GM23338 (cell line): Measurements from ENCODE around the gene WNT9A. TPM values are rescaled to one million over a fixed set of nuclear protein-coding genes. Genes with fewer than 3 reads are reported as not detected.
A peak's percentile ranks its signal among the peaks of the same experiment; 100 is the strongest.
"Not testable (repeated sequence)": the region's sequence is repeated elsewhere in the genome, so short reads cannot be mapped to it uniquely, and the experiment has no call there.

Experiments
- ATAC-seq: fragments of 200-7000 bp; cut with Tn5 transposase; 3 replicates; pipeline ENCODE4 v1.9.1; 2020
- DNase-seq: peaks from one replicate; pipeline ENCODE4 v3.0.0-alpha.2; 2015; ENCODE audit warnings: low spot score
- H2AFZ ChIP-seq: fragments of 200-600 bp; sonication (generic); 2 replicates; pipeline ENCODE4 v1.8.0; 2016; ENCODE audit warnings: antibody characterized with exemption, mild to moderate bottlenecking, moderate library complexity
- H3F3A ChIP-seq: fragments of 200-600 bp; sonication (generic); replicated peaks from 2 replicates; pipeline ENCODE4 v1.8.0; 2017; ENCODE audit warnings: antibody characterized with exemption, mixed run types, low read depth
- H3K27ac ChIP-seq: fragments of 200-600 bp; sonication (generic); 2 replicates; pipeline ENCODE4 v1.6.1; 2016; ENCODE audit warnings: low read depth
- H3K27me3 ChIP-seq: fragments of 200-600 bp; sonication (generic); 2 replicates; pipeline ENCODE4 v1.8.0; 2016; ENCODE audit warnings: mild to moderate bottlenecking, mixed run types, moderate library complexity; ENCODE audit not compliant: insufficient read depth
- H3K36me3 ChIP-seq: fragments of 200-600 bp; sonication (generic); 2 replicates; pipeline ENCODE4 v1.8.0; 2016; ENCODE audit warnings: mild to moderate bottlenecking; ENCODE audit not compliant: insufficient read depth
- H3K4me1 ChIP-seq: fragments of 200-600 bp; sonication (generic); 2 replicates; pipeline ENCODE4 v1.8.0; 2016; ENCODE audit warnings: mild to moderate bottlenecking, moderate library complexity; ENCODE audit not compliant: insufficient read depth
- H3K4me2 ChIP-seq: fragments of 200-600 bp; sonication (generic); 2 replicates; pipeline ENCODE4 v1.7.1; 2017; ENCODE audit warnings: mixed run types
- H3K4me3 ChIP-seq: fragments of 200-600 bp; sonication (generic); 2 replicates; pipeline ENCODE4 v1.6.1; 2016; ENCODE audit warnings: mixed run types
- H3K79me2 ChIP-seq: fragments of 200-600 bp; sonication (generic); replicated peaks from 2 replicates; pipeline ENCODE4 v1.8.0; 2017; ENCODE audit warnings: mild to moderate bottlenecking; ENCODE audit not compliant: insufficient read depth
- H3K9me2 ChIP-seq: fragments of 200-600 bp; sonication (generic); 2 replicates; pipeline ENCODE4 v1.8.0; 2017; ENCODE audit not compliant: insufficient read depth
- H4K20me1 ChIP-seq: fragments of 200-600 bp; sonication (generic); replicated peaks from 2 replicates; pipeline ENCODE4 v1.8.0; 2017; ENCODE audit warnings: mild to moderate bottlenecking; ENCODE audit not compliant: insufficient read depth
- H3K27ac Mint-ChIP-seq: 2 replicates; pipeline ENCODE4 v1.8.0; 2020; ENCODE audit warnings: inconsistent platforms, mild to moderate bottlenecking, moderate library complexity, mixed read lengths
- H3K27me3 Mint-ChIP-seq: 3 replicates; pipeline ENCODE4 v1.8.0; 2022; ENCODE audit warnings: low read depth, mild to moderate bottlenecking, moderate library complexity, mixed read lengths, inconsistent platforms; ENCODE audit not compliant: insufficient read depth, poor library complexity
- H3K36me3 Mint-ChIP-seq: 3 replicates; pipeline ENCODE4 v1.8.0; 2021; ENCODE audit warnings: low read depth, mild to moderate bottlenecking, inconsistent platforms, moderate library complexity, mixed read lengths
- H3K4me1 Mint-ChIP-seq: 3 replicates; pipeline ENCODE4 v1.8.0; 2020; ENCODE audit warnings: mild to moderate bottlenecking, inconsistent platforms, mixed read lengths
- H3K4me3 Mint-ChIP-seq: 3 replicates; pipeline ENCODE4 v1.8.0; 2021; ENCODE audit warnings: moderate library complexity, mild to moderate bottlenecking, inconsistent platforms, mixed read lengths
- H3K9me3 Mint-ChIP-seq: 3 replicates; pipeline ENCODE4 v1.8.0; 2020; ENCODE audit warnings: moderate library complexity, mild to moderate bottlenecking, inconsistent platforms, mixed read lengths
- CTCF ChIP-seq, 2 experiments: fragments of 200-600 bp in 1 of 2; sonication (generic) in 1 of 2; conservative IDR thresholded peaks; 2 replicates each; pipeline versions ENCODE4 v1.5.1 to v1.6.1; 2016 to 2017; ENCODE audit warnings: antibody characterized with exemption in 2 of 2, low read depth in 2 of 2, mild to moderate bottlenecking in 2 of 2, moderate library complexity in 1 of 2
- polyA plus RNA-seq: library from polyadenylated mRNA; unstranded; fragments of >200 nt; fragmentation: Nextera tagmentation; extraction: Ambion mirVana; gene quantifications from 2 replicates; pipeline ENCODE4 v1.2.1, GENCODE V29; 2016
- total RNA-seq: library from RNA; depleted of rRNA; stranded (reverse); fragments of >200 nt; shearing (Covaris generic); gene quantifications from 2 replicates; pipeline ENCODE4 v1.2.3, GENCODE V29; 2014

WNT9A gene
- total and polyA plus RNA-seq, 2 experiments from 2014 or later, result 0.06 to 2.0 TPM

- H3K9me3 Mint-ChIP-seq, H3K36me3 Mint-ChIP-seq: not testable (repeated sequence)
Observed at GRCh38 chr1:227971216-227971615, 23.5 kb upstream of the WNT9A start.

GRCh38 chr1:227970076-227970995, 22.6 kb upstream of the WNT9A start:
- not testable (repeated sequence) for H3K4me3 ChIP-seq, H3K9me3 Mint-ChIP-seq, H3K27ac Mint-ChIP-seq, H4K20me1 ChIP-seq, H3K4me2 ChIP-seq, H3K27ac ChIP-seq, H3F3A ChIP-seq, DNase-seq, H3K4me3 Mint-ChIP-seq, H3K9me2 ChIP-seq, H3K36me3 Mint-ChIP-seq, H3K27me3 ChIP-seq, ATAC-seq, H3K79me2 ChIP-seq, H2AFZ ChIP-seq, H3K4me1 Mint-ChIP-seq, H3K36me3 ChIP-seq, H3K4me1 ChIP-seq, H3K27me3 Mint-ChIP-seq

More at GRCh38 chr1:227971216-227971615, 23.5 kb upstream of the WNT9A start:
- H3K27ac Mint-ChIP-seq, H3K27me3 Mint-ChIP-seq, H3K4me1 Mint-ChIP-seq, ATAC-seq, H3K79me2 ChIP-seq, H3K36me3 ChIP-seq, H4K20me1 ChIP-seq, H3K27ac ChIP-seq, H3K4me3 Mint-ChIP-seq, DNase-seq, H2AFZ ChIP-seq, H3K4me1 ChIP-seq, H3K4me2 ChIP-seq, H3K4me3 ChIP-seq, H3K27me3 ChIP-seq, H3F3A ChIP-seq, H3K9me2 ChIP-seq: not testable (repeated sequence)

- not testable (repeated sequence) for H3K27ac Mint-ChIP-seq, H3K4me3 ChIP-seq, H3K79me2 ChIP-seq, H3K4me2 ChIP-seq, H3K36me3 ChIP-seq, H2AFZ ChIP-seq, H3K27me3 Mint-ChIP-seq, H3K4me3 Mint-ChIP-seq, H3K9me3 Mint-ChIP-seq, ATAC-seq, H3K36me3 Mint-ChIP-seq, H3K27ac ChIP-seq, H4K20me1 ChIP-seq, DNase-seq, H3K4me1 Mint-ChIP-seq, H3K27me3 ChIP-seq, H3K9me2 ChIP-seq, H3F3A ChIP-seq, H3K4me1 ChIP-seq
- TF ChIP-seq CTCF (conservative IDR thresholded peaks at IDR 0.05; ENCODE audit: low read depth in 2 of 2), result peak; percentile 39 to 50; a peak in 3 of 4 replicates
Observed at GRCh38 chr1:227967815-227968214, 20.1 kb upstream of the WNT9A start.

- H3K36me3 Mint-ChIP-seq, H3K4me3 ChIP-seq, H2AFZ ChIP-seq, H3K4me1 Mint-ChIP-seq, H3K9me2 ChIP-seq, H3K27ac ChIP-seq, DNase-seq, H3K4me3 Mint-ChIP-seq, H3K27me3 Mint-ChIP-seq, H3K79me2 ChIP-seq, H3K4me1 ChIP-seq, H3K9me3 Mint-ChIP-seq, H3K4me2 ChIP-seq, H3K27ac Mint-ChIP-seq, H4K20me1 ChIP-seq, ATAC-seq, H3F3A ChIP-seq, H3K36me3 ChIP-seq, H3K27me3 ChIP-seq: not testable (repeated sequence)
- TF ChIP-seq CTCF (conservative IDR thresholded peaks at IDR 0.05; ENCODE audit: low read depth in 2 of 2), result peak; percentile 43
Observed at GRCh38 chr1:227966733-227967132, 19.0 kb upstream of the WNT9A start.
